Stimulated activated naive CD8-positive, alpha-beta T cell treated with anti-CD3 and anti-CD28 coated beads, Interleukin-15, Interleukin-2, amounts not matched to agents 100 U/mL and 50 U/mL, for 24 hours (primary cell): ENCODE results near the gene ELP4.
"Not testable (repeated sequence)": the region's sequence is repeated elsewhere in the genome, so short reads cannot be mapped to it uniquely, and the experiment has no call there.

Experiments
- ATAC-seq: fragments of 150-1000 bp; cut with Tn5 transposase; one replicate; pipeline ENCODE4 v1.10.0; 2021
- DNase-seq: peaks from one replicate; pipeline ENCODE4 v3.0.0; 2021

ELP4 gene, protein sequence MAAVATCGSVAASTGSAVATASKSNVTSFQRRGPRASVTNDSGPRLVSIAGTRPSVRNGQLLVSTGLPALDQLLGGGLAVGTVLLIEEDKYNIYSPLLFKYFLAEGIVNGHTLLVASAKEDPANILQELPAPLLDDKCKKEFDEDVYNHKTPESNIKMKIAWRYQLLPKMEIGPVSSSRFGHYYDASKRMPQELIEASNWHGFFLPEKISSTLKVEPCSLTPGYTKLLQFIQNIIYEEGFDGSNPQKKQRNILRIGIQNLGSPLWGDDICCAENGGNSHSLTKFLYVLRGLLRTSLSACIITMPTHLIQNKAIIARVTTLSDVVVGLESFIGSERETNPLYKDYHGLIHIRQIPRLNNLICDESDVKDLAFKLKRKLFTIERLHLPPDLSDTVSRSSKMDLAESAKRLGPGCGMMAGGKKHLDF

DNA sequence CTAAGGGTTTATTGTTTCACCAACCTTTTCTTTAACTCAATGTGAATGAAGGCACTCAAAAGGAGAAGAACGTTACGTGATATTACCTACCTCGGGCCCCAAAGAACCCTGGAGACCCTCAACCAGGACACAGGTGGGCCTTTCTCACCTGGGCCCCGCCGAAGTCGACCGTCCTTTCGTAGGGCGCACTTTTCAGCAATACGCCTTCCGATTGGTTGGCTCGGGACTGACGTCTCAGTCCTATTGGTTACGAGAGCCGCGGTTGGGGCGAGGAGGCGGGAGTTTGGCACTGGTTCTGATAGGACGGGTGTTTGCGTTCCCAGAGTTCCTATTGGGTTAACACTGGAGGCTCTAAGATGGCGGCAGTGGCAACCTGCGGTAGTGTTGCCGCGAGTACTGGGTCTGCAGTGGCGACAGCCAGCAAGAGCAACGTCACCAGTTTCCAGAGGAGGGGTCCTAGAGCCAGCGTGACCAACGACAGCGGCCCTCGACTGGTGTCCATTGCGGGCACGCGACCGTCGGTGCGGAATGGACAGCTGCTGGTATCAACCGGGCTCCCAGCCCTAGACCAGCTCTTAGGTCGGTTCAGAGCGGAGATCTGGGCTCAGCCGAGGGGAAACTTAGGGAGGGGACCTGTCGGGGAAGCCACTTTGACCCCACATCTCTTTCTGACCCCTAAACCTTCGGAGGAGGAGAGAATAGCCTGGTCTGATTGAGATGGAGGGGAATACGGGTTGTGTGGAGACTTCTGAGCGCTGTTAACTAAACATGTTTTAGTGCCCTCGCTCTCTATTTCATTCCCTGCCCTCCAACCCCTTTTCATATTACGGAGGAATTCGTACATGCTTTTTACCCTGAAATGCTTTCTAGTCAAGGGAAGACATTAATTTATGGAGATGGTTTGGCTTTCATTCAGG is at the start of gene ELP4, which contains the start of gene IMMP1L:
Gene ELP4 (plus strand): TSS at position 339 of the 917 bp plus-strand sequence. CDS start 18 bp downstream, at position 357.
Gene IMMP1L (minus strand): TSS at position 194 of the 917 bp plus-strand sequence. CDS start 46,346 bp downstream, outside the sequence.
- DNase-seq = peak; percentile 92
- peak; percentile 100 for ATAC-seq

DNA sequence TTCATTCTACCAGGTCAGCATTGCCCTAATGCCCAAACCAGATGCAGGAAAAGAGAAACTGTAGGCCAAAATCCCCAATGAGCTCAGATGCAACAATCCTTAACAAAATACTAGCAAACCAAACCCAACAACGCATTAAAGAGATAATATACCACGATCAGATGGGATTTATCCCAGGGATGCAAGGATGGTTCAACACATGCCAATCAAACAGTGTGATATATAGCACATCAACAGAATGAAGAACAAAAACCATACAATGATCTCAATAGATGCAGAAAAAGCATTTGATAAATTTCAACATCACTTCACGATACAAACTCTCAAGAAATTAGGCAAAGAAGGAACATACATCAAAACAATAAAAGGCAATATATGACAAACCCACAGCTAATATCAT is 45.1 kb upstream of the ELP4 start:
- no peak for ATAC-seq
- no peak for DNase-seq

DNA sequence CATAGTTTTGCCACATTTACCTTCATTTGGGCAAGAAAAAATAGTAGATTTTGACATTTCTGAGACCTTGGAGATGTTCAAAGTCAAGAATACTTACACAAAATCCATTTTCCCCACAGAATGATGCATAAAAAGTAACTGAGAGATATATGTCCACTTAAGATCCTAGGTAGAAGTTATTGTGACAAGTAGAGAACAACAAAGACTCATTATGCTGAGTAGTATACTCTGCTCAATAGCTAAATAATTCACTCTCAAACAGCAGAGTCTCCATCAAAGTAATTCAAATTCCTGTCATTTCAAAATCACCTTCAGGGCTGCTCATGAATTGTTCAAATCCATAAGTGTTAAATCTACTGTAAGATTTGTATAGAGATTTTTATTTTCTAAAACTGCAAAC is 35.5 kb upstream of the ELP4 start:
- DNase-seq (no peak), ATAC-seq (no peak)

DNA sequence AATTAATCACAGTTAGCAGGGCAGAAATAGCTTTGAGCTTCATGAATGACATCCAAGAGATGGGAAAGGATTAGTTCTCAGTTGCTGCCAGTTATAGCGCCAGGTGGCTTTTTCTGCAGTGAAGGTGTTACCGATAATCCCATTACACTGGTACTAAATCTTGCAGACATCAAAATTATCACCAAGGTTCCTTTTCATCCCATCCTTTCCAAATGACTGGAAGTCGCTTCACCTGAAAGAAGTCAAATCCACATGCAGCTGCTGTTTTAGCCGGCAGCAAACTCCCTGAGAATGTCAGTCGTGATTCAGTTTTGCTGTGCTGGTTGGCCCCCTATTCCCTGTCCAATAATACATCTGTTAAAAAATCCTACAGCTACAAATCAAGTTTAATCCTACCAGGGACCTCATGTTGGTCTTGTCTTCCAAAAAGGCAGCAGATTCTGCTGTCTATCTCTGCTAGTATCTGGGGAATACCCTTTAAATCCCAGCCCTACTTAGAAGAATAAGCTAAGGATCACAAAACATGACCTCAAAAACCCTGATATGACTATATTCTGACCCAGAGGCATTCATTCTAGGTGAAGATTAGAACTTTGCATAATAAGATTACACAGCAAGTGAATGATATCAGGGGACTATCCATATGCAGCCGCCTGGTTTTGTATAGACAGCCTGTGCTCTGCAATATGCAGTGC is 31.9 kb upstream of the ELP4 start:
- ATAC-seq = no peak
- DNase-seq = no peak

DNA sequence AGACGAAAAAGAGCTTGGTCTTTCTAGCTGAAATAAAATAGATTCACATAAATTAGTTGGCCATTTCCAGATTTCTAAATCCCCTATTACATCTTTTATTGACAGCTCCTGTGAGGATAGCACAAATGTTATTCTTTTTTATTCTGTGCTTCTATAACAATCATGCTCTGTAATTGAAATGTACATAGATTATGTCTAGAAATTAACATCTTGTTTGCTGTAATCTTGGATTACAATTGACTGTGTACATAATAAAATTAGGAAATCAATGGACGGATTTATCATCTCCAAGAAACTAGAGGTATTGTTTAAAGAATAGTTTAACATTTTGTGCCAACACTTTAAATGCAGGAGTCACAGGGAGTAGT is 31.4 kb upstream of the ELP4 start:
- ATAC-seq = no peak
- DNase-seq = no peak

DNA sequence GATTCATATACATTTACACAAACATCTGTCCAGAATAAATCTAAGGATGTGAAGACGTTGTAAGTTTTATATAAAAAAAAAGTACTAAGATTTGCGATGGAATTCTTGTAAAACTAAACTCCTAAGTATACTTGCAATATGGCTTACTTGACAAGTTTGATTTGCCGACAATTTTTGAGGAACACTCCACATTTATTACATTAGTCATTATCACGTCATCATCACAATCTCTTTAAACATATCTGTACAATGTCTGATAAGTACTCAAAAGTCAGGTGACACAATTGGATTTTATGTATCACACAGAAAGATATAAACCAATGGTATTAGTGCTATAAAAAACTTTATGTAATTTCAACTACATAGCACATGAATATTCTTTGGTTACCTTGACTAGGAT is 30.5 kb upstream of the ELP4 start:
- no peak for DNase-seq
- no peak for ATAC-seq

DNA sequence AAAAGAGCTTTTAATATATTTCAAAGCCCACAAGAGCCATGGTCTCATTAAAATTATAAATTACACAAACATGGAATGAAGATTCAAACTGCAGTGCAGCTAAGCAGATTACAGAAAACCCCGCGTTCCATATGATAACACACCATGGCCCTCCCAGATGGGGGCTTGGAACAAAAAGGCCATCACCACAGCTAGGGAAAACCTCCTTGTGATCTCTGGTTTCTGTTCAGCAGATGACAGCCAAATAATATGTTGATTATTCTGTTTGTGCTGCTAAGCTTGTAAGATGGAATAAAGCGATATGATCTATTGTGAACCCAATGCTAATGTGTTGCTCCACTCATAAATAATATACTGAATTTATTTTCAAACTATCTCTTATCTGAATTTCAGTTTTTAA is 28.6 kb upstream of the ELP4 start:
- ATAC-seq (no peak), DNase-seq (no peak)

DNA sequence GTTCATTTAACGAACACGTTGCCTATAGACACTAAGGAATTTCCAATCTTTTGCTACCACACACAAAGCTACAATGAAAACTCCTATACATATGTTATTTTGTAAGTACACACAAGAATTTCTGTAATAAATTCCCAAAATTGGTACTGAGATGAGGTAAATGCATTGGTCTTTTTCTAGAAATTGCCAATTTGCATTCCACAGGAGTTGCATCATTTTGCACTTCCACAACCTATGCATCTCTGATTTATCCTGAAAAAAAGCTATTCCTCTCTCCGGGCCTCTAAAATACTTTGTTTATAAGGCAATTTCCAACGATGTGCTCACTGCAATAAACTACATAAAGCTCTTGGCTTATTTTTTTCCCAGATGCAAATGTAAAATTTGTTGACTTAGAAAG is 25.1 kb upstream of the ELP4 start:
- no peak for DNase-seq
- ATAC-seq = no peak

DNA sequence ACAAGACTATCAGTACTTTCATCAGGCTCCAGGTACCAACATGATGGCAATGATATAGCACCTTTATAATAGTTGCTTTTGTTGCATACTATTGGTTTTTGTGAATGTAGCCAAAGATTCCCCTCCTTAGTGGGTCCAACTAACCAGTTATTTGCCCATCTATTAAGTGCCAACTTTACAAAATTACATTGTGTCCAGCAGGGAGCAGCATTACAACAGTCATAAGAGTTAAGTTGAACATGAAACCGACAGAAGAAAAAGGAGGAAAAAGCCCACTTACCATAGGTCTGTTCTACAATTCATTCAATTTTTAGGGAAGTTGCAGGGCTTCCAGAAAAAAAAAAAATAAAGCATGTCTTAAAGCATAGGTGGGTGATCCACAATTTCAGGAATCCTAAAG is 21.7 kb upstream of the ELP4 start:
- no peak for ATAC-seq
- no peak for DNase-seq

DNA sequence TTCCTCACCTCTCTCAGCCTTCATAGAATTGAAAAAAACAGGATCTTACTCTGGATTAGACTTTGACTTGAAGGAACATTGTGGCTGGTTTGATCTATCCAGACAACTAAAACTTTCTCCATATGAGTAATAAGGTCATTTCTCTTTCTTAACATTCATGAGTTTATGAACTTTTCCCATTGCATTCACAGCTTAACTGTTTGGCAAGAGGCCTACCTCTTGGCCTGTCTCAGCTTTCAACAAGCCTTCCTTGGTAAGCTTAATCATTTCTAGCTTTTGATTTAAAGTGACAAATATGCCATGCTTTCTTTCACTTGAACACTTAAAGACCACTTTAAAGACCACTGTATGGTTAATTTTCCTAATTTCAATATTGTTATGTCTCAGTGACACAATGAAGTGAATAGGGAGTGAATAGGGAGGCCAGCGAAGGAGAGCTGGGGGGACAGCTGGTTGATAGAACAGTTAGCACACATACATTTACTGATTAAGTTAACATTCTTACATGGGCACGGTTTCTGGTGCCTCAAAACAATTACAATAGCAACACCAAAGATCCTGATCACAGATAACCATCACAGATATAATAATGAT is 17.1 kb upstream of the ELP4 start:
- peak; percentile 52 for ATAC-seq
- DNase-seq = no peak

DNA sequence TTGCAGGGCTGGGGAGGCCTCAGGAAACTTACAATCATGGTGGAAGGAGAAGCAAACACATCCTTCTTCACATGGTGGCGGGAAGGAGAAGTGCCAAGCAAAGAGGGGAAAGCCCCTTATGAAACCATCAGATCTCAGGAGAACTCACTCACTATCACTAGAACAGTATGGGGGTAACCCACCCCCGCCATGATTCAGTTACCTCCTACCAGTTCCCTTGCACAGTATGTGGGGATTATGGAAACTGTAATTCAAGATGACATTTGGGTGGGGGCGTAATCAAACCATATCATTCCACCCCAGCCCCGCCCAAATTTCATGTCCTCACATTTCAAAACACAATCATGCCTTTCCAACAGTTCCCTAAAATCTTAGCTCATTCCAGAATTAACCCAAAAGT is 16.3 kb upstream of the ELP4 start:
- ATAC-seq = no peak
- no peak for DNase-seq

DNA sequence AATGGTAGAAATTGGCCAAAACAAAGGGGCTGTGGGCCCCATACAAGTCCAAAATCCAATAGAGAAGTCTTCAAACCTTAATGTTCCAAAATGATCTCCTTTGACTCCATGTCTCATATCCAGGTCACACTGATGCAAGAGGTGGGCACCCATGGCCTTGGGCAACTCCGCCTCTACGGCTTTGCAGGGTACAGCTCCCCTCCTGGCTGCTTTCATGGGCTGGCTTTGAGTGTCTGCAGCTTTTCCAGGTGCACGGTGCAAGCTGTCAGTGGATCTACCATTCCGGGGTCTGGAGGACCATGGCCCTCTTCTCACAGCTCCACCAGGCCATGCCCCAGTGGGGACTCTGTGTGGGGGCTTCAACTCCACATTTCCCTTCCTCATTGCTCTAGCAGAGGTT is 15.8 kb upstream of the ELP4 start:
- DNase-seq, ATAC-seq: not testable (repeated sequence)

DNA sequence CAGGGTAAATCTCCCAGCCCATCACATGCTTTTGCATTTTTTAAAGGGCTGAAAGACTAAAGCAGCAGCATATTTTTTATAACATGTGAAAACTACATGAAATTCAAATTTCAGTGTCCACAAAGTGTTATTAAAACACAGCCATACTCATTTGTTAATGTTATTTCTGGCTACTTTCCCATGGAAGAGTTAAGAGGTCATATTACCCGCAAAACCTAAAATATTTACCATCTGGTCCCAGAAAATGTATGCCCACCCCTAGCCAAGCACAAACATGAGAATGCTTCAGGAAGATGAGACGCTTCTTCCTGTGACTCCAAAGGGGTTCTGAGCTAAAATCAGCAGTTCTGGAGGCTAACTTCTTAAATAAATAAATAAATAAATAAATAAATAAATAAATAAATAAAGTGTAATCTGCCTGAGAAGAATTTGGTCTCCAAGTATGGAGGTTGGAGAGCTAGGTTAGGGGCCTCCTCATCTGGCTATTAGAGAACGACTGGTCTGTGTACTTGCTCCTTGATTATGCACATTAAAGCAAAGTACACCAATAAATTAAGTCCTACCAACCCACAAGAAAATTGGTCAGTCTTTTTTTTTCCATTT is 9.9 kb upstream of the ELP4 start:
- ATAC-seq (no peak), DNase-seq (no peak)

DNA sequence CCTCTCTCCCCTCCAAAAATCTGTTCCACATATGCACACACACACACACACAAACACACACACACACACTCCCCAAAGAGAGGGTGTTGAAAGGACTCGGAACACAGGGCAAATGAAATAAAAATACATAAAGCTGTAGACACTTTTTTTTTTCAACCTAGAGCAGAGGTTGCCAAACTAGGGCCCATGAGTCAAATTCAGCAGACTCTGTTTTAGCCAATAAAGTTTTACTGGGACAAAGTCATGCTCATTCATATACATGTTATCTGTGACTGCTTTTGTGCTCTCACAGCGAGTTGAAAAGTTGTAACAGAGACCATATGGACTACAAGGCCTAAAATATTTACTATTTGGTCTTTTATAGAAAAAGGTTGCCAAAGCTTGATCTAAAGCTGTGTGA is 9.0 kb upstream of the ELP4 start:
- DNase-seq = no peak
- no peak for ATAC-seq

DNA sequence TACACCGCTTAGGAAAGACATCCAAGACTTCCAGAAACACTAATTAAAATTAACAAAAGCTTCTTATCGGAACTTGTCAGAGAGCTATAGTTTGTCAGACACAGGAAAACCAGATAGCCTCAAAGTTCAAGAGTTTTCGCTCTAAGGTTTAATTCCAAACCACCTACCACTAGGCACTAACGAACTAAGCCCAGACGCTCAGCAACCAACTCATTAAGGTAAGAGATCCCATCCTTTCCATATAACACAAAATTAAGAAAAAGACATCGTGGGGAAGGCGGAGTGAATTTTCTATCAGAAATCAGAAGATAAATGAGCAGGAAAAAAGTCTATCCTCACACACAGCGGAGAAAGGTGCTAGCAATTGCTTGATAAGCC is 527 bp upstream of the ELP4 start:
- no peak for DNase-seq
- no peak for ATAC-seq

DNA sequence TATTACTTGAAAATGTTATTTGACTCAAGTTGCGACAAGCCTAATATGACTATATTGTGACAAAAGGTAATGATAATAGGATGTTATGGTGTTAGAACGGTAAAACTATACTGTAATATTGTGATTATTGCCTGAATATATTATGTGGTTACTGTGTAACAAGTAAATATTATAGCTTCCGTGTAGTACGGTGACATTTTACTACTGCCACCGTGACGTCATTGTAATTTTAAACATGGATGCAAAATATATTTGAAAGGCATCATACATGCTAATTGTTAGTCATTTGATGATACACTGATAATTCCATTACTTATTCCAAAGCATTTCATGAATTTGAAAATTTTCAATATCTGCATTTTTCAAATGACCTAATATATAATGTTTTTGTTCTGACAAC is 2.5 kb downstream of the ELP4 start:
- DNase-seq (no peak), ATAC-seq (no peak)

DNA sequence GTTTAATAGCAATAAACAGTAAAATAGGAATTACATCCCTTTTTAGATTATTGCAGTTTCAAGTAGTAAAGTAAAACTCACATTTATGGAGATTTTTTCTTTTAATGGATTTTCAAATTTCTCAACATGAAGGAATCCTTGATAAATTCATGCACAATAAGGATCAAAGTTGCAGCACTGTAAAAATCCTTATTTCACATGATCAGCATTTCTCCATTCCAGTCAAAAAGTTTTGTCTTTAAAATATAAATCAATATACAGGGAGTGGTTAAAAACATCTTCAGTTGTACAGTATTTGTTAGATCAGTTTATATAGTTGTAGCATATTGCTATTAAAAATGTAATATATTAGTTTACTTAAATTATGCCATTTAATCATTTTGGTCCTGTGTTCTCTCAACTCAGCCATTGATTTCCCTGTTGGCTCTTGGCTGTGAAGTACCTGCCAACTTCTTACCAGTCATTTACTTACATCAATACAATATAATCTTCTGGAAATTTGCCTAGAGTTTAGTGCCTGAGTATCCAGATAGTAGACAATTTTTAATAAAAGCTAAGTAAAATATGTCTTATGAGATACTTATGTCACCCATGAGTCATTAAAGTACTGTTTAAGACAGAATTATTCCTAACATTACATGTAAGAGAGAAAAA is 12.1 kb downstream of the ELP4 start:
- ATAC-seq = no peak
- DNase-seq = no peak

DNA sequence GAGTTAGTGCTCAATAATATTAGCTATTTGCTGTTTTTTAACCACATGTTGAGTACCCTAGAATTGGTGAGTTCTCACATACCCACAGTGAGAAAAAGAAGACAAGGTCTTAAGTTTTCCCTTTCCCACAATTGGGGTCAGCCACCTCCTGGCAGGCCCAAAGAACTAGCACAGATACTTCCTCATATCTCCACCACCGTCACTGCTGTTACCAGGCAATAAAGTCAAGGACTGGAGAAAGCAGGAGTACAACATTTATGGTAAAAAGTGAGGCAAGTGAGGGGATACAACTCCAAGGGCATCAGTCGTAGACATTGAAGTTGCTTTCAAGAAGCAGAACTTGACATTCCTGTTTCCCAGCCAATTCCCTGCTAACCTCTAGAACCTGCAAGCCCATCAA is 19.6 kb downstream of the ELP4 start:
- no peak for ATAC-seq
- DNase-seq = no peak

DNA sequence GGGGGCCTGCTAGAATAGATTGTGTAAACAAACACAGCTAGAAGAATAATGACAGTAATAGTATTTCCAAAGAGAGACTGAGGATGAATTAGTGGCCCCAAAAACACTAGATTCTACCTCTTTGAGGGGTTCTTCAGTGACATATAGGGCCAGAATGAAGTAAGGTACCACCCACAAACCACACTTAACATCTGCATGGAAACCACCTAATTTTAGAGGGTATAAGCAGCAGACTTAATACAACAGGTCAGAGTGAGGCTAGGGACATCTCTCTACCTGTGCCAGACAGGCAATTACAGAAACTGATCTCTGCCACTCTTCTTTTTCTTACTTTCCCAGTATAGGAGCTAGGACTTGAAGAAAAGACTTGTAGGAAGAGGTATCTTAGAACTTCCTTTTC is 20.1 kb downstream of the ELP4 start:
- ATAC-seq (no peak), DNase-seq (no peak)

DNA sequence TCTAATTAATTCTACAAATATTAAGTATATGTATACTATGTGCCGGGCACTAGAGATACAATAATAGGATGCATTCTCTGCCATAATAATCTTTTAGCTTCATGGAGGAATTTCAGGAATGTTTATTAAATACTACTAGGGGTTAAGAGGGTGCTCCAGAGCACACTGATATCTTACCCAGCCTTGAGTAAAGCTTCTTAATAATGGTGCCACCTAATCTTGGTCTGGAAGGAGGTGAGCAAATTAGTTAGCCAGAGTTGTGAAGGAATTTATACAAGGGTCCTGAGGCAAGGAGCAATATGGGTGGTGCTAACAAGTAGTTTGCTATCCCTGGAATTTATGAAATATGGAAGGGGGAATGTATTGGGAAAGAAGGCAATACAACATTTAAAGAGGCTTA is 21.7 kb downstream of the ELP4 start:
- ATAC-seq (no peak), DNase-seq (no peak)

DNA sequence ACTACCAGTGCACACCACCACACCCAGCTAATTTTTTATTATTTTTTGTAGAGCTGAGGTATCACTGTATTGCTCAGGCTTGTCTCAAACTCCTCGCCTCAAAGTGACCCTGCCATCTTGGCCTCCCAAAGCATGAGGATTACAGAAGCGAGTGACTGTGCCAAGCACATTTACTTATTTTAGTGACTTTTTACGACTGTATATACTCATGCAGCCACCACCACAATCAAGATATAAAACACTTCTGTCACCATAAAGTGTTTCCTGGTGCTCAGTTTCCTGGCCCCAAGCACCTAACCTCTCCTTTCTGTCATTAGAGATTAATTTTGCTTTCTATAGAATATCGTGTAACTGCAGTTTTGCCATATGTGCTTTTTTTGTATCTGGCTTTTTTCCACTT is 25.9 kb downstream of the ELP4 start:
- DNase-seq = no peak
- ATAC-seq = no peak
